Parathyroid adenoma (tissue), 2 donors: ENCODE data around the gene CCDC28A.

ENCODE experiments used
- H2AFZ ChIP-seq: fragments of 300-600 bp; sonication (generic); one replicate; pipeline ENCODE4 v1.7.0; 2017; ENCODE audit warnings: antibody characterized with exemption, mild to moderate bottlenecking
- H3K27ac ChIP-seq: fragments of 300-600 bp; sonication (generic); one replicate; pipeline ENCODE4 v1.7.0; 2017
- H3K27me3 ChIP-seq: fragments of 300-600 bp; sonication (generic); one replicate; pipeline ENCODE4 v1.7.0; 2017; ENCODE audit warnings: low read length; ENCODE audit not compliant: control insufficient read depth, insufficient read depth
- H3K36me3 ChIP-seq: fragments of 300-600 bp; sonication (generic); one replicate; pipeline ENCODE4 v1.7.0; 2017; ENCODE audit warnings: low read length; ENCODE audit not compliant: control insufficient read depth, insufficient read depth
- H3K4me1 ChIP-seq: fragments of 300-600 bp; sonication (generic); one replicate; pipeline ENCODE4 v1.7.0; 2017; ENCODE audit warnings: control low read depth
- H3K4me2 ChIP-seq: fragments of 300-600 bp; sonication (generic); one replicate; pipeline ENCODE4 v1.7.0; 2017; ENCODE audit warnings: low read length
- H3K4me3 ChIP-seq: fragments of 300-600 bp; sonication (generic); one replicate; pipeline ENCODE4 v1.7.0; 2017; ENCODE audit warnings: low read depth, low read length
- H3K79me2 ChIP-seq: fragments of 300-600 bp; sonication (generic); one replicate; pipeline ENCODE4 v1.7.0; 2017; ENCODE audit warnings: control low read depth
- H3K9ac ChIP-seq: fragments of 300-600 bp; sonication (generic); one replicate; pipeline ENCODE4 v1.7.0; 2017; ENCODE audit warnings: mild to moderate bottlenecking
- H3K9me3 ChIP-seq: fragments of 300-600 bp; sonication (generic); one replicate; pipeline ENCODE4 v1.7.0; 2017; ENCODE audit warnings: low read length; ENCODE audit not compliant: control insufficient read depth
- CTCF ChIP-seq: fragments of 300-600 bp; sonication (generic); IDR thresholded peaks from one replicate; pipeline ENCODE4 v1.7.0; 2017; ENCODE audit warnings: antibody characterized with exemption, mild to moderate bottlenecking
- donor health status: primary hyperparathyroidism.

CCDC28A gene

GRCh38 chr6:138752017-138752416 lies 21.6 kb upstream of the CCDC28A start:
- Histone ChIP-seq H3K4me2 (no peak overlapping the region), H3K27ac (no peak overlapping the region), H3K4me3 (no peak overlapping the region), H3K27me3 (no peaks in the 10 kb centered on the region), H3K9me3 (no peaks in the 10 kb centered on the region), H3K4me1 (no peaks in the 10 kb centered on the region), H3K9ac (no peak overlapping the region), H3K79me2 (no peaks in the 10 kb centered on the region), H2AFZ (no peak overlapping the region), H3K36me3 (no peaks in the 10 kb centered on the region)
- TF ChIP-seq CTCF = no peak

- no peaks in the 10 kb centered on the region for H3K4me1 ChIP-seq
- no peak overlapping the region for H3K4me3 ChIP-seq
- H3K36me3 ChIP-seq = no peaks in the 10 kb centered on the region
- H3K79me2 ChIP-seq = no peaks in the 10 kb centered on the region
- H3K9ac ChIP-seq = no peak overlapping the region
- no peak for TF ChIP-seq CTCF
- no peak overlapping the region for H2AFZ ChIP-seq
- no peaks in the 10 kb centered on the region for H3K9me3 ChIP-seq
- no peak overlapping the region for H3K4me2 ChIP-seq
- no peaks in the 10 kb centered on the region for H3K27me3 ChIP-seq
- no peak overlapping the region for H3K27ac ChIP-seq
These were observed 16.4 kb upstream of the CCDC28A start for GRCh38 chr6:138757136-138757535.

GRCh38 chr6:138765896-138766655 lies 7.5 kb upstream of the CCDC28A start:
- Histone ChIP-seq H3K4me1 (no peaks in the 10 kb centered on the region), H3K36me3 (no peaks in the 10 kb centered on the region), H3K4me3 (no peak overlapping the region), H3K9ac (no peak overlapping the region), H3K27ac (no peak overlapping the region), H3K79me2 (no peaks in the 10 kb centered on the region), H3K27me3 (no peaks in the 10 kb centered on the region), H3K4me2 (no peak overlapping the region), H3K9me3 (no peaks in the 10 kb centered on the region), H2AFZ (no peak overlapping the region)
- TF ChIP-seq CTCF = peak; percentile 74

- Histone ChIP-seq H3K4me3 (no peak overlapping the region), H3K27ac (no peak overlapping the region), H3K79me2 (peaks cover 2% of the 10 kb centered on the region), H2AFZ (no peak overlapping the region), H3K9ac (no peak overlapping the region), H3K36me3 (no peaks in the 10 kb centered on the region), H3K4me2 (no peak overlapping the region), H3K9me3 (no peaks in the 10 kb centered on the region), H3K4me1 (no peaks in the 10 kb centered on the region), H3K27me3 (no peaks in the 10 kb centered on the region)
- no peak for TF ChIP-seq CTCF
These were observed 4.4 kb upstream of the CCDC28A start for GRCh38 chr6:138769102-138769676.
